ENCODE results near the gene ZNF436. TPM values are rescaled to one million over a fixed set of nuclear protein-coding genes. Genes with fewer than 3 reads are reported as not detected.

Gene ZNF436
- total RNA-seq, 1 experiment from 2014 or later: 14.0 TPM

- Histone ChIP-seq H3K4me3 (peak overlapping the region; percentile 23; the same call in 1 of the 2 replicates), H3F3A (ENCODE audit: insufficient read depth, low read depth) (peaks cover 23% of the 10 kb centered on the region), H3K27ac (peak overlapping the region; percentile 73), H3K27me3 (ENCODE audit: insufficient read depth, low read depth) (no peaks in the 10 kb centered on the region), H3K4me2 (peak overlapping the region; percentile 71), H3K9me3 (ENCODE audit: insufficient read depth, low read depth) (no peaks in the 10 kb centered on the region), H3K4me1 (replicated peaks; ENCODE audit: insufficient read depth) (peaks cover 31% of the 10 kb centered on the region), H4K20me1 (ENCODE audit: insufficient read depth) (no peaks in the 10 kb centered on the region), H2AFZ (no peak overlapping the region), H3K36me3 (ENCODE audit: low read depth) (no peaks in the 10 kb centered on the region), H3K79me2 (ENCODE audit: low read depth) (no peaks in the 10 kb centered on the region), H3K9me2 (ENCODE audit: insufficient read depth) (no peaks in the 10 kb centered on the region)
- peak; percentile 55 to 70 for DNase-seq
- POLR2A ChIA-PET (ENCODE audit: unreplicated experiment): interaction anchor here (0.7 to 1.1 kb wide), 2 partner anchors 34 to 72 kb away, joined by 5 to 6 read pairs; partner anchors contain the start of gene ZNF436
- intact Hi-C loops (cut with micrococcal nuclease; ENCODE audit: unreplicated experiment): loop anchor here (1.0 to 5.0 kb wide), 3 partner anchors 26 to 74 kb away; no protein-coding TSS in a partner anchor
- CTCF ChIA-PET: interaction anchor here (0.9 kb wide), 1 partner anchor 32 kb away, joined by 3 read pairs; no protein-coding TSS in a partner anchor
- TF ChIP-seq EZH2 (IDR thresholded peaks at IDR 0.05; ENCODE audit: low read depth): no peak
- TF ChIP-seq CTCF (conservative IDR thresholded peaks at IDR 0.05): no peak
- BruUV-seq (replicated peaks): no TSS peak
These were observed 33.4 kb upstream of the ZNF436 start for GRCh38 chr1:23403038-23403336.

- Histone ChIP-seq H4K20me1 (ENCODE audit: insufficient read depth) (no peaks in the 10 kb centered on the region), H3K27ac (peak overlapping the region; percentile 73), H3K79me2 (ENCODE audit: low read depth) (no peaks in the 10 kb centered on the region), H3K36me3 (ENCODE audit: low read depth) (no peaks in the 10 kb centered on the region), H3K9me3 (ENCODE audit: insufficient read depth, low read depth) (no peaks in the 10 kb centered on the region), H3F3A (ENCODE audit: insufficient read depth, low read depth) (peaks cover 23% of the 10 kb centered on the region), H3K27me3 (ENCODE audit: insufficient read depth, low read depth) (no peaks in the 10 kb centered on the region), H3K4me1 (replicated peaks; ENCODE audit: insufficient read depth) (peaks cover 31% of the 10 kb centered on the region), H2AFZ (0 out of 2 replicates have a peak overlapping the region, but pooled peaks have one; percentile 57), H3K4me2 (peak overlapping the region; percentile 71), H3K9me2 (ENCODE audit: insufficient read depth) (no peaks in the 10 kb centered on the region), H3K4me3 (no peak overlapping the region)
- ChIA-PET POLR2A (ENCODE audit: unreplicated experiment) (interaction anchor here (1.1 kb wide), 1 partner anchor 33 kb away, joined by 6 read pairs; the partner anchor contains the start of gene ZNF436), CTCF (interaction anchor here (0.9 kb wide), 1 partner anchor 31 kb away, joined by 3 read pairs; no protein-coding TSS in a partner anchor)
- TF ChIP-seq EZH2 (IDR thresholded peaks at IDR 0.05; ENCODE audit: low read depth): no peak
- TF ChIP-seq CTCF (conservative IDR thresholded peaks at IDR 0.05): no peak
- DNase-seq: no peak
- BruUV-seq (replicated peaks): no TSS peak
- intact Hi-C loops (cut with micrococcal nuclease; ENCODE audit: unreplicated experiment): loop anchor here (1.0 to 5.0 kb wide), 3 partner anchors 25 to 75 kb away; no protein-coding TSS in a partner anchor
These were observed 32.8 kb upstream of the ZNF436 start for GRCh38 chr1:23402286-23403037.

- peak; percentile 37 to 39 for DNase-seq
- Histone ChIP-seq H2AFZ (no peak overlapping the region), H3K27ac (no peak overlapping the region), H3K4me3 (no peak overlapping the region), H4K20me1 (ENCODE audit: insufficient read depth) (no peaks in the 10 kb centered on the region), H3K79me2 (ENCODE audit: low read depth) (no peaks in the 10 kb centered on the region), H3K36me3 (ENCODE audit: low read depth) (no peaks in the 10 kb centered on the region), H3K9me3 (ENCODE audit: insufficient read depth, low read depth) (no peaks in the 10 kb centered on the region), H3K4me2 (no peak overlapping the region), H3K27me3 (ENCODE audit: insufficient read depth, low read depth) (no peaks in the 10 kb centered on the region), H3K9me2 (ENCODE audit: insufficient read depth) (no peaks in the 10 kb centered on the region), H3K4me1 (replicated peaks; ENCODE audit: insufficient read depth) (peaks cover 31% of the 10 kb centered on the region), H3F3A (ENCODE audit: insufficient read depth, low read depth) (peaks cover 23% of the 10 kb centered on the region)
- no TSS peak for BruUV-seq (replicated peaks)
- TF ChIP-seq CTCF (conservative IDR thresholded peaks at IDR 0.05): no peak
- TF ChIP-seq EZH2 (IDR thresholded peaks at IDR 0.05; ENCODE audit: low read depth): no peak
- intact Hi-C loops (cut with micrococcal nuclease; ENCODE audit: unreplicated experiment): loop anchor here (5.0 kb wide), 1 partner anchor 76 kb away; no protein-coding TSS in a partner anchor
- ChIA-PET CTCF (interaction anchor here (0.6 kb wide), 1 partner anchor 427 kb away, joined by 3 read pairs; no protein-coding TSS in a partner anchor), POLR2A (ENCODE audit: unreplicated experiment) (interaction anchor here (0.6 kb wide), 1 partner anchor 12 kb away, joined by 3 read pairs; no protein-coding TSS in a partner anchor)
These were observed 31.7 kb upstream of the ZNF436 start for GRCh38 chr1:23401313-23401712.

Data from PC-9 (cell line).